Body of pancreas (tissue), 4 donors: ENCODE results near the gene GRID1.

Source experiments
- POLR2A ChIP-seq, 3 donors: fragments of 450-650 bp; IDR thresholded peaks; one replicate each; pipeline ENCODE4 v1.6.1; 2016; ENCODE audit warnings: antibody characterized with exemption in 3 of 3, mild to moderate bottlenecking in 2 of 3
- TF ChIP-seq, protein P1 (sequence below), 7 experiments: fragments of 450-650 bp in 4 of 7; fragments of 200-600 bp in 3 of 7; sonication (generic) in 3 of 7; IDR thresholded peaks; one replicate each; pipeline ENCODE4 v1.5.1; 2016 to 2019; ENCODE audit warnings: antibody characterized with exemption in 7 of 7

DNA sequence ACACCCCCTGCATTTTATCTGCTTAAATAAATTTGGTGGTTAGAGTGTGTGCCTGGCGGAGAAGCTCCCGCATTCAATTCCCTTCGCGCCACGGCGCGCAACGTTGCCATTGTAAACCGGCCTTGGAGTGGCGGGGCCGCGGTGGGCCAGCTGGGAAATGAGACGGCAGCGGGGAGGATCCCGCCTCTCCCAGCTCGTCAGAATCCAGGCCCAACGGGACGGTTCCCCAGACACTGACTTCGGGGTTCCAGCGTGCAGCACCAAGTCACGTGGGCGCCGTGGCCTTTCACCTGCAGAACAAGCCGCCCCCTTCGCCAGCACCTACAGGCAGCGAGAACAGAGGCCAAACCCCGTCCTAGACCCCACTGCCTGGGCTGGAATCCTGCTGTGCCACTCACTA is 103.4 kb downstream of the GRID1 start:
- TF ChIP-seq, protein P1, sequence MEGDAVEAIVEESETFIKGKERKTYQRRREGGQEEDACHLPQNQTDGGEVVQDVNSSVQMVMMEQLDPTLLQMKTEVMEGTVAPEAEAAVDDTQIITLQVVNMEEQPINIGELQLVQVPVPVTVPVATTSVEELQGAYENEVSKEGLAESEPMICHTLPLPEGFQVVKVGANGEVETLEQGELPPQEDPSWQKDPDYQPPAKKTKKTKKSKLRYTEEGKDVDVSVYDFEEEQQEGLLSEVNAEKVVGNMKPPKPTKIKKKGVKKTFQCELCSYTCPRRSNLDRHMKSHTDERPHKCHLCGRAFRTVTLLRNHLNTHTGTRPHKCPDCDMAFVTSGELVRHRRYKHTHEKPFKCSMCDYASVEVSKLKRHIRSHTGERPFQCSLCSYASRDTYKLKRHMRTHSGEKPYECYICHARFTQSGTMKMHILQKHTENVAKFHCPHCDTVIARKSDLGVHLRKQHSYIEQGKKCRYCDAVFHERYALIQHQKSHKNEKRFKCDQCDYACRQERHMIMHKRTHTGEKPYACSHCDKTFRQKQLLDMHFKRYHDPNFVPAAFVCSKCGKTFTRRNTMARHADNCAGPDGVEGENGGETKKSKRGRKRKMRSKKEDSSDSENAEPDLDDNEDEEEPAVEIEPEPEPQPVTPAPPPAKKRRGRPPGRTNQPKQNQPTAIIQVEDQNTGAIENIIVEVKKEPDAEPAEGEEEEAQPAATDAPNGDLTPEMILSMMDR (IDR thresholded peaks at IDR 0.05), result no peak
- TF ChIP-seq POLR2A (IDR thresholded peaks at IDR 0.05), result no peak
